Activated T-cell treated with anti-CD3 and anti-CD28 coated beads, Interleukin-2, amount 50 U/mL, for 4 hours (primary cell): ENCODE measurements around the gene RHOH. TPM values are rescaled to one million over a fixed set of nuclear protein-coding genes. Genes with fewer than 3 reads are reported as not detected.
"Not testable (repeated sequence)": the region's sequence is repeated elsewhere in the genome, so short reads cannot be mapped to it uniquely, and the experiment has no call there.

ENCODE experiments used
- ATAC-seq, 2 donors: fragments of 200-7000 bp; cut with Tn5 transposase; one replicate each; pipeline ENCODE4 v1.10.0; 2021
- DNase-seq: peaks from one replicate; pipeline ENCODE4 v3.0.0-alpha.2; 2020
- H3K27me3 Mint-ChIP-seq: one replicate; pipeline ENCODE4 v1.8.0; 2021; ENCODE audit warnings: low read depth, mixed read lengths
- H3K36me3 Mint-ChIP-seq: one replicate; pipeline ENCODE4 v1.8.0; 2022; ENCODE audit warnings: mixed read lengths; ENCODE audit not compliant: insufficient read depth
- H3K4me1 Mint-ChIP-seq: one replicate; pipeline ENCODE4 v1.8.0; 2021; ENCODE audit warnings: low read depth, mixed read lengths
- H3K4me3 Mint-ChIP-seq: one replicate; pipeline ENCODE4 v1.8.0; 2021; ENCODE audit warnings: mild to moderate bottlenecking, moderate library complexity, mixed read lengths
- H3K9me3 Mint-ChIP-seq: one replicate; pipeline ENCODE4 v1.8.0; 2021; ENCODE audit warnings: mixed read lengths
- total RNA-seq, 3 donors: library from RNA; stranded (reverse); gene quantifications; one replicate each; pipeline ENCODE4 v1.2.1, GENCODE V29; 2021

RHOH gene
- total RNA-seq, 3 donors from 2014 or later, result 164 to 204 (median 170) TPM

DNA sequence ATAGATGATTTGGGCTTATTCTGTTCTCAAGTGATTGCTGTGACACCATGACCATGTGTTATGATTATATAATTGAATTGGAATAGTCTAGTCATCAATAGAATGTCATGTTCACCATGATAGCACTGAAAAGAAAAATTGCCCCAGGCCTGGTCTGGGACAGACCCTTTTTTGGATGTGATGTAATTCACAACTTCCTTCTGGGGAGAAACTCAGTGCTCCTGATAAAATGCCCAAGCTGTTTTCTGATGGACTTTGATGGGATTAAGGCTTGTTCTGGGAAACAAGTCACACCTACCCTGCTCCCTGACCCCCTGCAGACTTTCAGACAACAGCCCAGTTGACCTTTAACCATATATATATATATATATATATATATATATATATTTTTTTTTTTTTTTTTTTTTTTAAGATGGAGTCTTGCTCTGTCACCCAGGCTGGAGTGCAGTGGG, 65.3 kb downstream of the RHOH start:
- H3K27me3 Mint-ChIP-seq, result no peaks in the 10 kb centered on the region
- peaks cover 58% of the 10 kb centered on the region for H3K4me1 Mint-ChIP-seq
- no peak for ATAC-seq
- H3K9me3 Mint-ChIP-seq, result no peaks in the 10 kb centered on the region
- no peak for DNase-seq
- H3K4me3 Mint-ChIP-seq, result no peak overlapping the region
- no peaks in the 10 kb centered on the region for H3K36me3 Mint-ChIP-seq

- H3K36me3 Mint-ChIP-seq, result no peaks in the 10 kb centered on the region
- no peaks in the 10 kb centered on the region for H3K27me3 Mint-ChIP-seq
- ATAC-seq, result no peak
- no peak overlapping the region for H3K4me3 Mint-ChIP-seq
- peaks cover 57% of the 10 kb centered on the region for H3K4me1 Mint-ChIP-seq
- H3K9me3 Mint-ChIP-seq, result no peaks in the 10 kb centered on the region
- no peak for DNase-seq
These were observed 66.0 kb downstream of the RHOH start for GRCh38 chr4:40262861-40263260.

- no peaks in the 10 kb centered on the region for H3K9me3 Mint-ChIP-seq
- ATAC-seq (no peak), DNase-seq (no peak)
- no peaks in the 10 kb centered on the region for H3K36me3 Mint-ChIP-seq
- H3K4me1 Mint-ChIP-seq, result peaks cover 50% of the 10 kb centered on the region
- no peaks in the 10 kb centered on the region for H3K27me3 Mint-ChIP-seq
- no peak overlapping the region for H3K4me3 Mint-ChIP-seq
These were observed 67.7 kb downstream of the RHOH start for GRCh38 chr4:40264497-40264896.

- no peaks in the 10 kb centered on the region for H3K36me3 Mint-ChIP-seq
- DNase-seq (no peak), ATAC-seq (peak; percentile 74 to 75)
- peaks cover 50% of the 10 kb centered on the region for H3K4me1 Mint-ChIP-seq
- H3K4me3 Mint-ChIP-seq, result peak overlapping the region; percentile 52
- H3K27me3 Mint-ChIP-seq, result no peaks in the 10 kb centered on the region
- no peaks in the 10 kb centered on the region for H3K9me3 Mint-ChIP-seq
These were observed 68.4 kb downstream of the RHOH start for GRCh38 chr4:40264995-40265909.

DNA sequence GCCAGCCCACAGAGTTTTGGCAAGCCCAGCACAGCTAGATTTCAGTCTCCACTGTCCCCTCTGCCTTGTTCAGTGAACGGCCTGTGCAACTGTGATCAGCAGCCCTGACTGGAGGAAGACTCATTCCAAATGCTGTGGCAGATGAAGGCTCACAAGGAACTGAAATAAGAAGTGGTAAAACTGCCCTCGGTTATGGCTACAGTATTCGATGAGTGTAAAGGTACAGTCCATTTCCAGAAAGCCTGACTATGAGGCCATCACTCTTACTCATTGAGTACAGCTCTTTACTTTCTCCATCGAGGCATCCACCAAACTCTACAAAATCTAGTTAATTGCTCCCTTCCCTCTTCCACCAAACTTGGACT, 69.1 kb downstream of the RHOH start:
- H3K27me3 Mint-ChIP-seq, result no peaks in the 10 kb centered on the region
- DNase-seq (no peak), ATAC-seq (no peak)
- no peaks in the 10 kb centered on the region for H3K9me3 Mint-ChIP-seq
- H3K36me3 Mint-ChIP-seq, result no peaks in the 10 kb centered on the region
- H3K4me1 Mint-ChIP-seq, result peaks cover 49% of the 10 kb centered on the region
- H3K4me3 Mint-ChIP-seq, result no peak overlapping the region

- DNase-seq (no peak), ATAC-seq (no peak)
- Mint-ChIP-seq H3K9me3 (no peaks in the 10 kb centered on the region), H3K27me3 (no peaks in the 10 kb centered on the region), H3K4me1 (peaks cover 37% of the 10 kb centered on the region), H3K36me3 (no peaks in the 10 kb centered on the region), H3K4me3 (no peak overlapping the region)
These were observed 72.3 kb downstream of the RHOH start for GRCh38 chr4:40269133-40269532.

- DNase-seq (no peak), ATAC-seq (no peak)
- H3K4me1 Mint-ChIP-seq, result peaks cover 34% of the 10 kb centered on the region
- H3K4me3 Mint-ChIP-seq, result no peak overlapping the region
- H3K9me3 Mint-ChIP-seq, result no peaks in the 10 kb centered on the region
- H3K27me3 Mint-ChIP-seq, result no peaks in the 10 kb centered on the region
- no peaks in the 10 kb centered on the region for H3K36me3 Mint-ChIP-seq
These were observed 73.8 kb downstream of the RHOH start for GRCh38 chr4:40270609-40271008.

DNA sequence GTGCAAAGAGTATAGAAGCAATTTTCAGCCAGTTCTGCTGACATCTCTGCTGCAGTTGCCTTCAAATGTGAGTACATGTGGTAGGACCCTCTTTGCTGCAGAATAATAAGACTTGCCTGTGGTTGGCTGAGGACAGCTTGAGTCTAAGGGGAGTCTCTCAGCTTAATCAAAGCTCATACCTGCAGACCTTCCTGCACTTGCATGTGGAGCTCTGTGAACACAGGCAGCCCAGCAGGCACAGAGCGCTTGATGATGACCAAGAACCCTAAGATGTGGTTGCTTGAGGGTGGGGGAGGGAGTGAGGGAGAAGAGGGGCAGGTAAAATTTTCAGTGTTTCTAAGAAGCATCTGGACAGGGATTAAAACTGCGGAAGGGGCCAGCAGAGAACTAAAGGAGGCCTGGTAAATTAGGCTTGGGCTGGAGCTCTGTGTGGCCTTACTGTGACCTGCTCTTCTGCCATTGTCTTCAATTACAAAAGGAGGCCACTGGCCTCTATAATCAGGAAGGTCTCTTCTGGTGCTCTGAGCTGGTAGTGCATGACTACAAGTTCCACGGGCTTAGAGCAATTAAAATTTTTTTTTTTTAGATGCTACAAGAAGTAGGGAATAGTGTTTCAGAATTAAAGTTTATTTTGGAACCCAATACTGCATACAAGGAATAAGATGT, 78.4 kb downstream of the RHOH start:
- H3K4me3 Mint-ChIP-seq, result no peak overlapping the region
- no peaks in the 10 kb centered on the region for H3K9me3 Mint-ChIP-seq

DNA sequence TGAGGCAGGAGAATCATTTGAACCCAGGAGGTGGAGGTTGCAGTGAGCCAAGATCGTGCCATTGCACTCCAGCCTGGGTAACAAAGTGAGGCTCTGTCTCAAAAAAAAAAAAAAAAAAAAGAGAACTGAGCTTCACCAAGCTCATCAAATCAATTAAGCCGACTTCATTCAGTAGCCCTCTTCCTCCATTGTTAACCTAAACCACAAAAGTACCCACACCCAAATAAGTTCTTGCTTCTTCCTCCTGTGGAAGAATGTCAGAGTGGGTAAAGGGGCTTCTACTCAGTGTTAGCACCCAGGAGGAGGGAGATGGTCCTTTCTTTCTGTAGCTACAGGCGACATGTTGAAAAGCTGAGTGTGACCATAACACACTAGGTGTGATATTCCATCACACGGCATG, 79.7 kb downstream of the RHOH start:
- H3K36me3 Mint-ChIP-seq, result no peaks in the 10 kb centered on the region
- no peak for DNase-seq
- no peaks in the 10 kb centered on the region for H3K27me3 Mint-ChIP-seq
- peaks cover 43% of the 10 kb centered on the region for H3K4me1 Mint-ChIP-seq
- H3K4me3 Mint-ChIP-seq, result no peak overlapping the region
- no peaks in the 10 kb centered on the region for H3K9me3 Mint-ChIP-seq
- ATAC-seq, result no peak

More for the DNA sequence above, 78.4 kb downstream of the RHOH start:
- Mint-ChIP-seq H3K36me3 (no peaks in the 10 kb centered on the region), H3K4me1 (peaks cover 31% of the 10 kb centered on the region), H3K27me3 (no peaks in the 10 kb centered on the region)
- no peak for DNase-seq
- no peak for ATAC-seq

- H3K9me3 Mint-ChIP-seq, result peaks cover 9% of the 10 kb centered on the region
- H3K27me3 Mint-ChIP-seq, result no peaks in the 10 kb centered on the region
- ATAC-seq (peak; percentile 15 to 35), DNase-seq (peak; percentile 35)
- H3K4me3 Mint-ChIP-seq, result no peak overlapping the region
- peaks cover 61% of the 10 kb centered on the region for H3K4me1 Mint-ChIP-seq
- H3K36me3 Mint-ChIP-seq, result no peaks in the 10 kb centered on the region
These were observed 83.8 kb downstream of the RHOH start for GRCh38 chr4:40280586-40280985.

DNA sequence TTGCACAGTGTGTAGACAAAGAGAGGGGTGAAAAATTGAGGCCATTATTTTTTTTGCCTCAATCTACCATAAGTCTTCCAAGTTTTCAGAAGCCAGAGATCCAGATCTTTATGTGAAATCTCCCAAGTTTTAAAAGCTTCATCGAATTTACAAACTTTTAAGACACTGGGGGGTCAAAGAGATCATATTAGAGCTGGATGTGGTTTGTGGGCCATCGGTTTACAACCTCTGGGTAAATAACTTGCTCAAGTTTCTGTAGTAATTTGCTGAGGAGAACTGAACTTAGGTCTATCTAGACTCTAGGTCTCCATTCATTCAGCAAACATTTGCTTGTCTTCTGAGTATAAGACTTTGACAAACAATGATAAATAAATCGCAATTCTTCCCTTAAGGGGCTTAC, 84.3 kb downstream of the RHOH start:
- H3K4me1 Mint-ChIP-seq, result peaks cover 63% of the 10 kb centered on the region
- H3K9me3 Mint-ChIP-seq, result peaks cover 9% of the 10 kb centered on the region
- DNase-seq, result no peak
- no peak overlapping the region for H3K4me3 Mint-ChIP-seq
- H3K27me3 Mint-ChIP-seq, result no peaks in the 10 kb centered on the region
- H3K36me3 Mint-ChIP-seq, result no peaks in the 10 kb centered on the region
- no peak for ATAC-seq

GRCh38 chr4:40281913-40282312, 85.1 kb downstream of the RHOH start:
- Mint-ChIP-seq H3K4me3 (no peak overlapping the region), H3K27me3 (no peaks in the 10 kb centered on the region), H3K4me1 (peaks cover 58% of the 10 kb centered on the region), H3K36me3 (no peaks in the 10 kb centered on the region), H3K9me3 (peaks cover 9% of the 10 kb centered on the region)
- ATAC-seq (no peak), DNase-seq (no peak)

- not testable (repeated sequence) for ATAC-seq, H3K9me3 Mint-ChIP-seq
These were observed 86.0 kb downstream of the RHOH start for GRCh38 chr4:40282857-40283256.

DNA sequence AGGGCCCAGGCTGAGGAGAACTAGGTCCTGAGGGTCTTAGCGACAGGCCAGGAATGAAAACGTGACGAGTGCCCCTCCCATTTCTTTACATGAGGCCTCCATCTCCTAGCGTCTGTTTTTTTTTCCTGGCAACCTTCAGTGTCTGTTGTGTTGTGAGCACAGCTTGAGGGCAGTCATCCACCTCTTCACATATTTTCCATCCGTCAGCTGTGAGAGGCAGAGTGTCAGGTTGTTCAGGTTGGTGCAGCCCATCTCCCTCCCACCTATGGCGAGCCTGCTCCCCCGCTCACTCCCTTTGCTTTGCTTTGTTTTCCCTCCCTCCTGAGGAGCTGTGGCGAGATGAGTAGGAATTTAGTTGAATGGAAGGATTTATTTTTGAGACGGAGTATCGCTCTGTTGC, 86.6 kb downstream of the RHOH start:
- ATAC-seq (peak; percentile 47 to 53), DNase-seq (peak; percentile 43)
- Mint-ChIP-seq H3K9me3 (peaks cover 9% of the 10 kb centered on the region), H3K36me3 (no peaks in the 10 kb centered on the region), H3K4me1 (peaks cover 66% of the 10 kb centered on the region), H3K27me3 (no peaks in the 10 kb centered on the region), H3K4me3 (peak overlapping the region; percentile 47)

More at GRCh38 chr4:40282857-40283256, 86.0 kb downstream of the RHOH start:
- H3K36me3 Mint-ChIP-seq, DNase-seq, H3K4me3 Mint-ChIP-seq, H3K27me3 Mint-ChIP-seq: not testable (repeated sequence)
- peaks cover 60% of the 10 kb centered on the region for H3K4me1 Mint-ChIP-seq

DNA sequence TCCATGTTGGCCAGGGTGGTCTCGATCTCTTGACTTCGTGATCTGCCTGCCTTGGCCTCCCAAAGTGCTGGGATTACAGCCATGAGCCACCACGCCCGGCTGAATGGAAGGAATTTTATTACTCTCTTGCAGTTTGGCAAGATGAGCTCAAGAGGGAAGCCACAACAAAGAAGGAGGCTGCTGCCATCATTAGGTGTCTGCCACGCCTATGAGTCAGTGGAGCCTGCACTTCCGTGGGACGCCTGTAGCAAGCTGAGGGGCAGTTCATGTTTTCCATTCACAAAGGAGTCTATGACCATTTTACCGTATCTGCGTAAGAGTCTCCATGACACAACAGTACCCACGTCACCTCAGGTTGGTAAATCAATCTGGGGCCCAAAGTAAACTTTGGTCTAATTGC, 87.1 kb downstream of the RHOH start:
- DNase-seq, result peak; percentile 83
- peak; percentile 95 for ATAC-seq
- peaks cover 70% of the 10 kb centered on the region for H3K4me1 Mint-ChIP-seq
- peaks cover 9% of the 10 kb centered on the region for H3K9me3 Mint-ChIP-seq
- no peaks in the 10 kb centered on the region for H3K36me3 Mint-ChIP-seq
- H3K4me3 Mint-ChIP-seq, result peak overlapping the region; percentile 47
- no peaks in the 10 kb centered on the region for H3K27me3 Mint-ChIP-seq
